Body of pancreas (tissue), 4 donors: ENCODE data around the gene HS1BP3. TPM values are rescaled to one million over a fixed set of nuclear protein-coding genes. Genes with fewer than 3 reads are reported as not detected.

Experiments
- ATAC-seq: fragments of 150-250 bp; one replicate; pipeline ENCODE4 v1.9.1; 2016
- DNase-seq, 4 donors: peaks; one replicate each; pipeline ENCODE4 v3.0.0-alpha.2; 2019
- H3K27ac ChIP-seq, 4 donors: fragments of 200-600 bp; sonication (generic); 1 replicate in 3 of 4; 2 replicates in 1 of 4; pipeline versions ENCODE4 v1.5.1 to v1.6.1; 2016 to 2019; ENCODE audit warnings: mild to moderate bottlenecking in 1 of 4, mixed read lengths in 1 of 4, moderate library complexity in 1 of 4
- H3K27me3 ChIP-seq, 2 donors: fragments of 200-600 bp; sonication (generic); one replicate each; pipeline ENCODE4 v1.6.0; 2016; ENCODE audit warnings: mild to moderate bottlenecking in 1 of 2
- H3K36me3 ChIP-seq, 2 donors: fragments of 200-600 bp; sonication (generic); replicated peaks in 1 of 2; 2 replicates each; pipeline ENCODE4 v1.5.1; 2016; ENCODE audit warnings: low read depth in 2 of 2; ENCODE audit not compliant: insufficient read depth in 1 of 2
- H3K4me1 ChIP-seq: fragments of 200-600 bp; sonication (generic); one replicate; pipeline ENCODE4 v1.6.0; 2016
- H3K4me3 ChIP-seq, 2 donors: fragments of 200-600 bp; sonication (generic); 1 replicate in 1 of 2; 2 replicates in 1 of 2; pipeline ENCODE4 v1.5.1; 2016 to 2019
- H3K9me3 ChIP-seq, 3 donors: fragments of 200-600 bp; sonication (generic); 1 replicate in 2 of 3; 2 replicates in 1 of 3; pipeline ENCODE4 v1.5.1; 2016
- CTCF ChIP-seq, 7 experiments: fragments of 450-650 bp in 4 of 7; fragments of 200-600 bp in 3 of 7; sonication (generic) in 3 of 7; IDR thresholded peaks; one replicate each; pipeline ENCODE4 v1.5.1; 2016 to 2019; ENCODE audit warnings: antibody characterized with exemption in 7 of 7
- POLR2A ChIP-seq, 3 donors: fragments of 450-650 bp; IDR thresholded peaks; one replicate each; pipeline ENCODE4 v1.6.1; 2016; ENCODE audit warnings: antibody characterized with exemption in 3 of 3, mild to moderate bottlenecking in 2 of 3
- WGBS, 2 donors: methylation state at CpG; one replicate each; pipeline ENCODE4 v1.1.5; 2017; 5-methylcytosine and 5-hydroxymethylcytosine counted together
- intact Hi-C: fragments of 100-400 bp; cut with DNase I; formaldehyde crosslinking; loops from one replicate; pipeline ENCODE4 v1.15.1; 2023
- total RNA-seq, 2 donors: library from RNA; depleted of rRNA; stranded (reverse); fragments of >200 nt; gene quantifications; one replicate each; pipeline ENCODE4 v1.1.0, GENCODE V29; 2016

HS1BP3 gene
- total RNA-seq, 2 donors from 2014 or later: 21.1 to 23.1 TPM

GRCh38 chr2:20599861-20600461 lies 50.9 kb downstream of the HS1BP3 start:
- H3K27ac ChIP-seq: peak overlapping the region in 2 of 4 donors; percentile 66 to 68
- no peaks in the 10 kb centered on the region for H3K36me3 ChIP-seq
- ATAC-seq (no peak), DNase-seq (peak in 2 of 4 donors; percentile 4 to 10)
- H3K9me3 ChIP-seq: no peaks in the 10 kb centered on the region
- H3K27me3 ChIP-seq: no peaks in the 10 kb centered on the region
- TF ChIP-seq CTCF (IDR thresholded peaks at IDR 0.05): no peak
- TF ChIP-seq POLR2A (IDR thresholded peaks at IDR 0.05): no peak
- H3K4me1 ChIP-seq: peaks cover 34% of the 10 kb centered on the region
- no peak overlapping the region for H3K4me3 ChIP-seq
- intact Hi-C loops: no loop called here
- 92 to 93% methylated on average over 9 of the region's 10 CpGs for WGBS, 2 donors

DNA sequence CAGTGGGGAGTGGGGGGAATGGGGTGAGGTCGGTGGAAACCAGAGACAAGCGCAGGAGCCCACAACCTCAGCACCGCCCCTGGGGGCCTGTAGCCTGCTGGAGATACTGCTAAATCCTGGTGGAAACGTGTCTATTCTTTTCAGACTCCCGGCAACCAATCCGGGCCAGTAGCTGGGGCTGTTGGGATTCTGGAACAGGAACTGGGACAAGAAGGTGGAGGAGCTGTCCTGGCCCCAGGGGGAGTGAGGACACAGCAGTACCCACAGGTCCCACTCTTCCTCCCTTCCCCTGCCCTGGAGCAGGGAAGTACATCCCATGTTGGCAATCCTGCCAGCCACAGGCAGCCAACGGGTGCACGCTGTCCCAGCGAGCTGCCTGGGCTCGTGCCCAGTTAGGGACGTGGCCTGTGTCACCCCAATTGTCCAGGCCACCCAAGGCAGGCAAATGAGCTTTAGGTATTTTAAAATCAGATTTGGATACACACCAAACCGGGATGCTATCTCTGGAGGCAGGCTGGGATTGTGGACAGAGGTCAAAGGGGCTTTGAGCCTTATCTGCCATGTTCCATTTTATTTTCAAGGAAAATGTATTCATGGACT lies 51.8 kb downstream of the HS1BP3 start:
- H3K36me3 ChIP-seq: no peaks in the 10 kb centered on the region
- no peaks in the 10 kb centered on the region for H3K27me3 ChIP-seq
- H3K9me3 ChIP-seq: no peaks in the 10 kb centered on the region
- 65 to 77% methylated on average over 12 of the region's 12 CpGs for WGBS, 2 donors
- peak; percentile 69 for ATAC-seq
- H3K27ac ChIP-seq: peak overlapping the region in 3 of 4 donors; percentile 14 to 68 (median 66)
- intact Hi-C loops: no loop called here
- TF ChIP-seq POLR2A (IDR thresholded peaks at IDR 0.05): no peak
- TF ChIP-seq CTCF (IDR thresholded peaks at IDR 0.05): no peak
- H3K4me3 ChIP-seq: no peak overlapping the region
- peak; percentile 48 to 70 (median 64) for DNase-seq
- peaks cover 34% of the 10 kb centered on the region for H3K4me1 ChIP-seq

- intact Hi-C loops: no loop called here
- no peak for ATAC-seq
- Histone ChIP-seq H3K27me3 (no peaks in the 10 kb centered on the region), H3K9me3 (no peaks in the 10 kb centered on the region), H3K4me1 (peaks cover 34% of the 10 kb centered on the region), H3K36me3 (no peaks in the 10 kb centered on the region), H3K4me3 (no peak overlapping the region), H3K27ac (peak overlapping the region in 3 of 4 donors; percentile 36 to 58 (median 50))
- no peak for TF ChIP-seq POLR2A (IDR thresholded peaks at IDR 0.05)
- TF ChIP-seq CTCF (IDR thresholded peaks at IDR 0.05): no peak
- DNase-seq: peak in 2 of 4 donors; percentile 0 to 4
- 91 to 97% methylated on average over 5 to 6 of the region's 6 CpGs for WGBS, 2 donors
Measured at GRCh38 chr2:20597860-20598183, 53.1 kb downstream of the HS1BP3 start.

GRCh38 chr2:20596973-20597859 lies 53.7 kb downstream of the HS1BP3 start:
- no peak overlapping the region for H3K4me3 ChIP-seq
- no peaks in the 10 kb centered on the region for H3K36me3 ChIP-seq
- no peak for TF ChIP-seq CTCF (IDR thresholded peaks at IDR 0.05)
- TF ChIP-seq POLR2A (IDR thresholded peaks at IDR 0.05): peak in 1 of 3 donors; percentile 12
- DNase-seq (peak; percentile 51 to 85 (median 67)), ATAC-seq (peak; percentile 68)
- H3K27me3 ChIP-seq: no peaks in the 10 kb centered on the region
- no peaks in the 10 kb centered on the region for H3K9me3 ChIP-seq
- H3K27ac ChIP-seq: peak overlapping the region in 3 of 4 donors; percentile 36 to 58 (median 50)
- 62 to 64% methylated on average over 6 to 9 of the region's 9 CpGs for WGBS, 2 donors
- intact Hi-C loops: no loop called here
- peaks cover 34% of the 10 kb centered on the region for H3K4me1 ChIP-seq
